Esophagus muscularis mucosa (tissue), 3 donors: ENCODE data around the gene MAP3K6.

Source experiments
- POLR2A ChIP-seq: fragments of 450-650 bp; IDR thresholded peaks from one replicate; pipeline ENCODE4 v1.6.1; 2017; ENCODE audit warnings: antibody characterized with exemption, moderate library complexity, mild to moderate bottlenecking, low read depth
- TF ChIP-seq, protein P1 (sequence below), 3 experiments: fragments of 200-600 bp in 2 of 3; fragments of 450-650 bp in 1 of 3; sonication (generic) in 2 of 3; IDR thresholded peaks; one replicate each; pipeline ENCODE4 v1.5.1; 2017 to 2019; ENCODE audit warnings: antibody characterized with exemption in 3 of 3, mild to moderate bottlenecking in 2 of 3, moderate library complexity in 1 of 3

DNA sequence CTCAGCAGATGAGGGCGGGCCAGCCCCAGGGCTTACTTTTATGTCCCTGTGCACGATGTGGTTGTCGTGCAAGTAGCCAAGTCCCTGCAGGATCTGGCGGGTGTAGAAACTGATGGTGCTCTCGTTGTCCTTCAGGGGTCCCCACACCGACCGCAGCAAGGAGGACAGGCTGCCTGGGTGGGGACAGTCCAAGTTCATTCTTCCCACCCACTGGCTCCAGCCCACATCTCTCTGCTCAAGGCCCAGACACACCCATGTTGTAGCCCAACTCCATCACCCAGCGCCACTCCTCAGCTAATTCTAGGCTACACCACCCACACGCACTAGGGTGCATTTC lies 7.0 kb downstream of the MAP3K6 start:
- no peak for TF ChIP-seq POLR2A
- TF ChIP-seq, protein P1, sequence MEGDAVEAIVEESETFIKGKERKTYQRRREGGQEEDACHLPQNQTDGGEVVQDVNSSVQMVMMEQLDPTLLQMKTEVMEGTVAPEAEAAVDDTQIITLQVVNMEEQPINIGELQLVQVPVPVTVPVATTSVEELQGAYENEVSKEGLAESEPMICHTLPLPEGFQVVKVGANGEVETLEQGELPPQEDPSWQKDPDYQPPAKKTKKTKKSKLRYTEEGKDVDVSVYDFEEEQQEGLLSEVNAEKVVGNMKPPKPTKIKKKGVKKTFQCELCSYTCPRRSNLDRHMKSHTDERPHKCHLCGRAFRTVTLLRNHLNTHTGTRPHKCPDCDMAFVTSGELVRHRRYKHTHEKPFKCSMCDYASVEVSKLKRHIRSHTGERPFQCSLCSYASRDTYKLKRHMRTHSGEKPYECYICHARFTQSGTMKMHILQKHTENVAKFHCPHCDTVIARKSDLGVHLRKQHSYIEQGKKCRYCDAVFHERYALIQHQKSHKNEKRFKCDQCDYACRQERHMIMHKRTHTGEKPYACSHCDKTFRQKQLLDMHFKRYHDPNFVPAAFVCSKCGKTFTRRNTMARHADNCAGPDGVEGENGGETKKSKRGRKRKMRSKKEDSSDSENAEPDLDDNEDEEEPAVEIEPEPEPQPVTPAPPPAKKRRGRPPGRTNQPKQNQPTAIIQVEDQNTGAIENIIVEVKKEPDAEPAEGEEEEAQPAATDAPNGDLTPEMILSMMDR (IDR thresholded peaks at IDR 0.05), result no peak
